IMR-90 (cell line): Measurements from ENCODE around the gene SERPINI1. TPM values are rescaled to one million over a fixed set of nuclear protein-coding genes. Genes with fewer than 3 reads are reported as not detected.

ENCODE experiments used
- ATAC-seq: fragments of 200-7000 bp; cut with Tn5 transposase; 2 replicates; pipeline ENCODE4 v1.9.1; 2020; ENCODE audit warnings: low read depth, mild to moderate bottlenecking, moderate library complexity
- BruUV-seq: library from RNA; stranded (reverse); fragments of 400-500 nt; replicated peaks from 2 replicates; lab custom pipeline; 2021; lab: Mats Ljungman, UMichigan
- CTCF ChIA-PET: fragments of 300-600 bp; formaldehyde crosslinking; extraction: SDS; loops from one replicate; lab custom pipeline; 2021; ENCODE audit warnings: antibody characterized with exemption; lab: Yijun Ruan, JAX
- POLR2A ChIA-PET: fragments of 300-600 bp; sonication (Branson Sonifier 250); formaldehyde crosslinking; loops from one replicate; lab custom pipeline; 2022; ENCODE audit warnings: antibody characterized with exemption; ENCODE audit not compliant: unreplicated experiment; lab: Charles Lee
- DNase-seq: peaks from one replicate; pipeline ENCODE4 v3.0.0; 2013
- H2AFZ ChIP-seq: replicated peaks from 2 replicates; pipeline ENCODE3; 2013; ENCODE audit warnings: low read length, mild to moderate bottlenecking; ENCODE audit not compliant: poor library complexity
- H2AK5ac ChIP-seq: 2 replicates; pipeline ENCODE4 v1.6.1; 2013; ENCODE audit warnings: low read depth, low read length, inconsistent platforms
- H2AK9ac ChIP-seq: replicated peaks from 2 replicates; pipeline ENCODE3; 2013; ENCODE audit warnings: mild to moderate bottlenecking, low read depth, low read length, moderate library complexity; ENCODE audit not compliant: poor library complexity
- H2BK120ac ChIP-seq: 2 replicates; pipeline ENCODE4 v1.6.1; 2013; ENCODE audit warnings: low read depth, low read length, inconsistent platforms
- H2BK15ac ChIP-seq: 3 replicates; pipeline ENCODE4 v1.6.1; 2013; ENCODE audit warnings: low read depth, low read length, inconsistent platforms
- H2BK20ac ChIP-seq: 2 replicates; pipeline ENCODE4 v1.6.1; 2013; ENCODE audit warnings: low read depth, mild to moderate bottlenecking, inconsistent platforms, low read length, moderate library complexity
- H2BK5ac ChIP-seq: 2 replicates; pipeline ENCODE4 v1.6.1; 2013; ENCODE audit warnings: mild to moderate bottlenecking, low read depth, low read length, inconsistent platforms; ENCODE audit not compliant: poor library complexity, severe bottlenecking
- H3K14ac ChIP-seq: replicated peaks from 2 replicates; pipeline ENCODE4 v1.6.1; 2013; ENCODE audit warnings: low read depth, low read length, inconsistent platforms
- H3K18ac ChIP-seq: 2 replicates; pipeline ENCODE4 v1.6.1; 2013; ENCODE audit warnings: low read depth, low read length, control low read depth
- H3K23ac ChIP-seq: 2 replicates; pipeline ENCODE4 v1.6.1; 2013; ENCODE audit warnings: low read depth, low read length, inconsistent platforms
- H3K27ac ChIP-seq: 2 replicates; pipeline ENCODE4 v1.5.1; 2013; ENCODE audit warnings: mild to moderate bottlenecking, control low read depth, low read length; ENCODE audit not compliant: insufficient read depth
- H3K27me3 ChIP-seq: 2 replicates; pipeline ENCODE4 v1.6.1; 2013; ENCODE audit warnings: low read length; ENCODE audit not compliant: control insufficient read depth, insufficient read depth
- H3K36me3 ChIP-seq: 2 replicates; pipeline ENCODE4 v1.6.1; 2013; ENCODE audit warnings: low read length, mixed read lengths; ENCODE audit not compliant: control insufficient read depth, insufficient read depth
- H3K4ac ChIP-seq: 2 replicates; pipeline ENCODE4 v1.6.1; 2013; ENCODE audit warnings: low read depth, low read length, inconsistent platforms
- H3K4me1 ChIP-seq: 2 replicates; pipeline ENCODE4 v1.6.1; 2013; ENCODE audit warnings: low read length, mixed read lengths; ENCODE audit not compliant: control insufficient read depth, insufficient read depth
- H3K4me2 ChIP-seq: 2 replicates; pipeline ENCODE4 v1.6.1; 2013; ENCODE audit warnings: low read depth, mild to moderate bottlenecking, control low read depth, low read length, moderate library complexity
- H3K4me3 ChIP-seq: 2 replicates; pipeline ENCODE4 v1.5.1; 2013; ENCODE audit warnings: low read depth, mild to moderate bottlenecking, control low read depth, low read length, moderate library complexity; ENCODE audit not compliant: insufficient read depth
- H3K56ac ChIP-seq: 2 replicates; pipeline ENCODE4 v1.6.1; 2013; ENCODE audit warnings: low read length, inconsistent platforms; ENCODE audit not compliant: insufficient read depth; ENCODE audit errors: extremely low read depth
- H3K79me1 ChIP-seq, 2 experiments: 2 replicates each; pipeline ENCODE4 v1.6.1; 2013; ENCODE audit warnings: low read length in 2 of 2, inconsistent platforms in 1 of 2, low read depth in 1 of 2
- H3K9ac ChIP-seq: 2 replicates; pipeline ENCODE4 v1.6.1; 2013; ENCODE audit warnings: low read depth, low read length, control low read depth
- H3K9me1 ChIP-seq: 2 replicates; pipeline ENCODE4 v1.6.1; 2013; ENCODE audit warnings: low read length, inconsistent platforms; ENCODE audit not compliant: insufficient read depth
- H3K9me3 ChIP-seq: 2 replicates; pipeline ENCODE4 v1.6.1; 2013; ENCODE audit warnings: low read length; ENCODE audit not compliant: control insufficient read depth, insufficient read depth
- H4K20me1 ChIP-seq: 2 replicates; pipeline ENCODE4 v1.6.1; 2013; ENCODE audit warnings: low read length, inconsistent platforms; ENCODE audit not compliant: insufficient read depth
- H4K5ac ChIP-seq: 2 replicates; pipeline ENCODE4 v1.6.1; 2013; ENCODE audit warnings: mild to moderate bottlenecking, low read depth, low read length, control low read depth
- H4K8ac ChIP-seq, 2 experiments: 2 replicates each; pipeline ENCODE4 v1.6.1; 2013; ENCODE audit warnings: low read depth in 2 of 2, low read length in 2 of 2, control low read depth in 1 of 2, inconsistent platforms in 1 of 2
- H4K91ac ChIP-seq: 2 replicates; pipeline ENCODE4 v1.6.1; 2013; ENCODE audit warnings: low read depth, low read length, inconsistent platforms; ENCODE audit not compliant: insufficient read depth
- CEBPB ChIP-seq: IDR thresholded peaks from 2 replicates; pipeline ENCODE4 v1.6.1; 2012; ENCODE audit warnings: low read depth, low read length, improper control_type of control experiment
- FOS ChIP-seq: fragments of 150-350 bp; IDR thresholded peaks from 2 replicates; pipeline ENCODE4 v1.6.1; 2016; ENCODE audit warnings: low read depth, low read length
- NFE2L2 ChIP-seq: fragments of 150-350 bp; IDR thresholded peaks from 2 replicates; pipeline ENCODE4 v1.6.1; 2016; ENCODE audit warnings: low read depth, mild to moderate bottlenecking, low read length
- POLR2A ChIP-seq: IDR thresholded peaks from 2 replicates; pipeline ENCODE4 v1.6.1; 2012; ENCODE audit warnings: mild to moderate bottlenecking, low read depth, low read length
- RCOR1 ChIP-seq: IDR thresholded peaks from 2 replicates; pipeline ENCODE4 v1.6.1; 2012; ENCODE audit warnings: mild to moderate bottlenecking, low read length, improper control_type of control experiment; ENCODE audit not compliant: insufficient replicate concordance
- RFX5 ChIP-seq: IDR thresholded peaks from 2 replicates; pipeline ENCODE4 v1.8.0; 2012; ENCODE audit warnings: low read depth, mild to moderate bottlenecking, low read length, moderate library complexity
- SMC3 ChIP-seq: fragments of 150-350 bp; IDR thresholded peaks from 2 replicates; pipeline ENCODE4 v1.6.1; 2016; ENCODE audit warnings: low read depth, mild to moderate bottlenecking, antibody characterized with exemption, low read length, moderate library complexity
- dilution Hi-C: fragments of 300-500 bp; cut with HindIII; formaldehyde crosslinking; loops from one replicate; pipeline ENCODE4 v1.14.3; 2018; ENCODE audit warnings: low sequenced_read_pairs; ENCODE audit not compliant: unreplicated experiment
- in situ Hi-C: fragments of 300-500 bp; cut with MboI; formaldehyde crosslinking; loops from 3 replicates; pipeline ENCODE4 v1.14.3; 2019; ENCODE audit warnings: low sequenced_read_pairs, inconsistent platforms, mixed read lengths
- intact Hi-C: fragments of 100-400 bp; cut with micrococcal nuclease; formaldehyde crosslinking; loops from 2 replicates; pipeline ENCODE4 v1.10.0; 2022
- polyA plus RNA-seq, 3 experiments: library from polyadenylated mRNA; depleted of rRNA; stranded (reverse); fragments of >200 nt; gene quantifications; 2 replicates each; pipeline ENCODE4 v1.2.3, GENCODE V29; 2012; ENCODE audit warnings: low replicate concordance in 1 of 3
- total RNA-seq: library from RNA; depleted of rRNA; stranded (reverse); fragments of >200 nt; gene quantifications from 2 replicates; pipeline ENCODE4 v1.2.3, GENCODE V29; 2012
- TF ChIP-seq, protein P1 (sequence below): fragments of 150-350 bp; IDR thresholded peaks from 2 replicates; pipeline ENCODE4 v1.6.1; 2017; ENCODE audit warnings: mild to moderate bottlenecking, antibody characterized with exemption, low read length, low read depth
- TF ChIP-seq, protein P2 (sequence below): conservative IDR thresholded peaks from 2 replicates; pipeline ENCODE4 v1.5.1; 2012; ENCODE audit warnings: mild to moderate bottlenecking, low read depth, low read length, improper control_type of control experiment
- TF ChIP-seq, protein P3 (sequence below): fragments of 150-350 bp; IDR thresholded peaks from 2 replicates; pipeline ENCODE4 v1.6.1; 2016; ENCODE audit warnings: low read depth, mild to moderate bottlenecking, low read length, moderate library complexity, borderline replicate concordance

Gene SERPINI1
- total and polyA plus RNA-seq, 2 of the 4 experiments (the other 2 are of a cell fraction): 0.36 to 1.3 TPM

DNA sequence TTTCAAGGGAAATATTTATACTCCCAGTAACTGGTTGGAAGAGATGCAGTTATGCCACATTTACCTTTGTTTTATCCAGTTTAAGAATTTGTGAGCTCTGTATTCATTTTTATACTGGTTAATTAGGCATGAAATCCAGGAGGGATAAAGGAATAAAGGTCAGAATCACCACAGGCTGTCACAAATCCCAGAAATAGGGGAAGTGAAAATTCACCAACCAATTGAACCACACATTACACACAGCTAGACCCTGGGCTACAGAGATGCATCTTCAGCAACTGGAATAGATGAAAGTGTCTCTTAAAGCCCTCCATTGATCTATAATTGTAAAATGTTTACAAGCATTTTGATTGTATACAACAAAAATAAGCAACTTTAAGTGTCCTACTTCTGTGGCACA lies 18.5 kb downstream of the SERPINI1 start:
- H3K9me3 ChIP-seq: no peaks in the 10 kb centered on the region
- H4K91ac ChIP-seq: no peak overlapping the region
- H3K18ac ChIP-seq: no peak overlapping the region
- no peak overlapping the region for H3K14ac ChIP-seq
- no peak overlapping the region for H3K9ac ChIP-seq
- H3K4ac ChIP-seq: no peak overlapping the region
- no peak overlapping the region for H2BK20ac ChIP-seq
- no peak overlapping the region for H3K27ac ChIP-seq
- ChIA-PET POLR2A (no interaction called here), CTCF (no interaction called here)
- no peak overlapping the region for H2BK120ac ChIP-seq
- H2AFZ ChIP-seq: no peak overlapping the region
- H3K36me3 ChIP-seq: no peaks in the 10 kb centered on the region
- no TSS peak for BruUV-seq
- no peak for DNase-seq
- no peak overlapping the region for H3K4me2 ChIP-seq
- no peak overlapping the region for H2AK5ac ChIP-seq
- no peak overlapping the region for H2BK5ac ChIP-seq
- TF ChIP-seq POLR2A: no peak
- no peak for TF ChIP-seq SMC3
- no peak for TF ChIP-seq NFE2L2
- TF ChIP-seq RFX5: no peak
- no peak for TF ChIP-seq RCOR1
- TF ChIP-seq, protein P1, sequence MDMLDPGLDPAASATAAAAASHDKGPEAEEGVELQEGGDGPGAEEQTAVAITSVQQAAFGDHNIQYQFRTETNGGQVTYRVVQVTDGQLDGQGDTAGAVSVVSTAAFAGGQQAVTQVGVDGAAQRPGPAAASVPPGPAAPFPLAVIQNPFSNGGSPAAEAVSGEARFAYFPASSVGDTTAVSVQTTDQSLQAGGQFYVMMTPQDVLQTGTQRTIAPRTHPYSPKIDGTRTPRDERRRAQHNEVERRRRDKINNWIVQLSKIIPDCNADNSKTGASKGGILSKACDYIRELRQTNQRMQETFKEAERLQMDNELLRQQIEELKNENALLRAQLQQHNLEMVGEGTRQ: no peak
- TF ChIP-seq, protein P2, sequence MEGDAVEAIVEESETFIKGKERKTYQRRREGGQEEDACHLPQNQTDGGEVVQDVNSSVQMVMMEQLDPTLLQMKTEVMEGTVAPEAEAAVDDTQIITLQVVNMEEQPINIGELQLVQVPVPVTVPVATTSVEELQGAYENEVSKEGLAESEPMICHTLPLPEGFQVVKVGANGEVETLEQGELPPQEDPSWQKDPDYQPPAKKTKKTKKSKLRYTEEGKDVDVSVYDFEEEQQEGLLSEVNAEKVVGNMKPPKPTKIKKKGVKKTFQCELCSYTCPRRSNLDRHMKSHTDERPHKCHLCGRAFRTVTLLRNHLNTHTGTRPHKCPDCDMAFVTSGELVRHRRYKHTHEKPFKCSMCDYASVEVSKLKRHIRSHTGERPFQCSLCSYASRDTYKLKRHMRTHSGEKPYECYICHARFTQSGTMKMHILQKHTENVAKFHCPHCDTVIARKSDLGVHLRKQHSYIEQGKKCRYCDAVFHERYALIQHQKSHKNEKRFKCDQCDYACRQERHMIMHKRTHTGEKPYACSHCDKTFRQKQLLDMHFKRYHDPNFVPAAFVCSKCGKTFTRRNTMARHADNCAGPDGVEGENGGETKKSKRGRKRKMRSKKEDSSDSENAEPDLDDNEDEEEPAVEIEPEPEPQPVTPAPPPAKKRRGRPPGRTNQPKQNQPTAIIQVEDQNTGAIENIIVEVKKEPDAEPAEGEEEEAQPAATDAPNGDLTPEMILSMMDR: no peak
- no peak for TF ChIP-seq FOS
- TF ChIP-seq, protein P3, sequence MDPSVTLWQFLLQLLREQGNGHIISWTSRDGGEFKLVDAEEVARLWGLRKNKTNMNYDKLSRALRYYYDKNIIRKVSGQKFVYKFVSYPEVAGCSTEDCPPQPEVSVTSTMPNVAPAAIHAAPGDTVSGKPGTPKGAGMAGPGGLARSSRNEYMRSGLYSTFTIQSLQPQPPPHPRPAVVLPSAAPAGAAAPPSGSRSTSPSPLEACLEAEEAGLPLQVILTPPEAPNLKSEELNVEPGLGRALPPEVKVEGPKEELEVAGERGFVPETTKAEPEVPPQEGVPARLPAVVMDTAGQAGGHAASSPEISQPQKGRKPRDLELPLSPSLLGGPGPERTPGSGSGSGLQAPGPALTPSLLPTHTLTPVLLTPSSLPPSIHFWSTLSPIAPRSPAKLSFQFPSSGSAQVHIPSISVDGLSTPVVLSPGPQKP: no peak
- TF ChIP-seq CEBPB: no peak
- no peak overlapping the region for H3K23ac ChIP-seq
- ATAC-seq: no peak
- no peak overlapping the region for H4K5ac ChIP-seq
- no peak overlapping the region for H3K4me3 ChIP-seq
- no peaks in the 10 kb centered on the region for H3K27me3 ChIP-seq
- H3K79me1 ChIP-seq: no peaks in the 10 kb centered on the region
- H3K56ac ChIP-seq: no peak overlapping the region
- H2BK15ac ChIP-seq: no peak overlapping the region
- no peaks in the 10 kb centered on the region for H4K20me1 ChIP-seq
- H4K8ac ChIP-seq: no peak overlapping the region
- dilution Hi-C loops: no loop called here
- intact Hi-C loops: no loop called here
- in situ Hi-C loops: no loop called here
- no peak overlapping the region for H2AK9ac ChIP-seq
- no peaks in the 10 kb centered on the region for H3K4me1 ChIP-seq
- no peaks in the 10 kb centered on the region for H3K9me1 ChIP-seq
